ENCODE measurements around the gene CRLF1. TPM values are rescaled to one million over a fixed set of nuclear protein-coding genes. Genes with fewer than 3 reads are reported as not detected.
A peak's percentile ranks its signal among the peaks of the same experiment; 100 is the strongest.

The CRLF1 gene
- total RNA-seq, 1 experiment from 2014 or later, result 0.61 TPM

- Mint-ChIP-seq H3K4me1 (ENCODE audit: low read depth, unreplicated experiment) (peaks cover 13% of the 10 kb centered on the region), H3K4me3 (ENCODE audit: unreplicated experiment) (peak overlapping the region; percentile 70), H3K27ac (ENCODE audit: unreplicated experiment) (no peak overlapping the region), H3K36me3 (ENCODE audit: insufficient read depth, unreplicated experiment) (no peaks in the 10 kb centered on the region), H3K27me3 (ENCODE audit: insufficient read depth, unreplicated experiment) (peaks cover 33% of the 10 kb centered on the region), H3K9me3 (ENCODE audit: unreplicated experiment) (no peaks in the 10 kb centered on the region)
- BruUV-seq (replicated peaks), result no TSS peak
- H3K9me3 ChIP-seq, result no peaks in the 10 kb centered on the region
- H3K4me3 ChIP-seq (ENCODE audit: low read depth, low read length), result peak overlapping the region; percentile 19
- no peak for DNase-seq
- intact Hi-C loops (cut with micrococcal nuclease; ENCODE audit: unreplicated experiment), result no loop called here
- no peak for TF ChIP-seq CTCF (IDR thresholded peaks at IDR 0.05; ENCODE audit: insufficient read depth in 1 of 2, low read depth in 1 of 2, low read length in 1 of 2, severe bottlenecking in 1 of 2, unreplicated experiment in 1 of 2)
- peaks cover 36% of the 10 kb centered on the region for H3K4me1 ChIP-seq
- H3K27me3 ChIP-seq (replicated peaks; ENCODE audit: control insufficient read depth, insufficient read depth, low read length), result peaks cover 14% of the 10 kb centered on the region
- ChIA-PET POLR2A (no interaction called here), CTCF (interaction anchor here (1.0 kb wide), 1 partner anchor 91 kb away, joined by 3 read pairs; no protein-coding TSS in a partner anchor)
- no peaks in the 10 kb centered on the region for H3K36me3 ChIP-seq (ENCODE audit: control insufficient read depth, insufficient read depth, low read length)
Measured at GRCh38 chr19:18611327-18612050, 4.9 kb upstream of the CRLF1 start.

GRCh38 chr19:18610556-18611326, 4.1 kb upstream of the CRLF1 start:
- Mint-ChIP-seq H3K4me1 (ENCODE audit: low read depth, unreplicated experiment) (peaks cover 13% of the 10 kb centered on the region), H3K9me3 (ENCODE audit: unreplicated experiment) (no peaks in the 10 kb centered on the region), H3K27me3 (ENCODE audit: insufficient read depth, unreplicated experiment) (peaks cover 33% of the 10 kb centered on the region), H3K36me3 (ENCODE audit: insufficient read depth, unreplicated experiment) (no peaks in the 10 kb centered on the region), H3K4me3 (ENCODE audit: unreplicated experiment) (peak overlapping the region; percentile 69), H3K27ac (ENCODE audit: unreplicated experiment) (no peak overlapping the region)
- CTCF ChIA-PET, result no interaction called here
- Histone ChIP-seq H3K36me3 (ENCODE audit: control insufficient read depth, insufficient read depth, low read length) (no peaks in the 10 kb centered on the region), H3K27me3 (replicated peaks; ENCODE audit: control insufficient read depth, insufficient read depth, low read length) (peaks cover 15% of the 10 kb centered on the region), H3K4me1 (peaks cover 36% of the 10 kb centered on the region), H3K9me3 (no peaks in the 10 kb centered on the region), H3K4me3 (ENCODE audit: low read depth, low read length) (no peak overlapping the region)
- TF ChIP-seq CTCF (IDR thresholded peaks at IDR 0.05; ENCODE audit: insufficient read depth in 1 of 2, low read depth in 1 of 2, low read length in 1 of 2, severe bottlenecking in 1 of 2, unreplicated experiment in 1 of 2), result no peak
- DNase-seq, result no peak
- intact Hi-C loops (cut with micrococcal nuclease; ENCODE audit: unreplicated experiment), result no loop called here
- POLR2A ChIA-PET, result no interaction called here
- no TSS peak for BruUV-seq (replicated peaks)

GRCh38 chr19:18610245-18610555, 3.6 kb upstream of the CRLF1 start:
- no peak overlapping the region for H3K4me3 Mint-ChIP-seq (ENCODE audit: unreplicated experiment)
- no peak overlapping the region for H3K4me3 ChIP-seq (ENCODE audit: low read depth, low read length)
- peaks cover 15% of the 10 kb centered on the region for H3K27me3 ChIP-seq (replicated peaks; ENCODE audit: control insufficient read depth, insufficient read depth, low read length)
- no peaks in the 10 kb centered on the region for H3K36me3 Mint-ChIP-seq (ENCODE audit: insufficient read depth, unreplicated experiment)
- no peaks in the 10 kb centered on the region for H3K9me3 ChIP-seq
- BruUV-seq (replicated peaks), result no TSS peak
- no peak for TF ChIP-seq CTCF (IDR thresholded peaks at IDR 0.05; ENCODE audit: insufficient read depth in 1 of 2, low read depth in 1 of 2, low read length in 1 of 2, severe bottlenecking in 1 of 2, unreplicated experiment in 1 of 2)
- H3K27me3 Mint-ChIP-seq (ENCODE audit: insufficient read depth, unreplicated experiment), result peaks cover 36% of the 10 kb centered on the region
- POLR2A ChIA-PET, result no interaction called here
- H3K4me1 ChIP-seq, result peaks cover 36% of the 10 kb centered on the region
- H3K36me3 ChIP-seq (ENCODE audit: control insufficient read depth, insufficient read depth, low read length), result no peaks in the 10 kb centered on the region
- CTCF ChIA-PET, result interaction anchor here (0.5 kb wide), 1 partner anchor 590 kb away, joined by 5 read pairs; no protein-coding TSS in a partner anchor
- intact Hi-C loops (cut with micrococcal nuclease; ENCODE audit: unreplicated experiment), result no loop called here
- H3K4me1 Mint-ChIP-seq (ENCODE audit: low read depth, unreplicated experiment), result peaks cover 13% of the 10 kb centered on the region
- no peak overlapping the region for H3K27ac Mint-ChIP-seq (ENCODE audit: unreplicated experiment)
- DNase-seq, result no peak
- no peaks in the 10 kb centered on the region for H3K9me3 Mint-ChIP-seq (ENCODE audit: unreplicated experiment)
